Duodenal mucosa (tissue), 2 donors: Measurements from ENCODE around the gene OSBP2.

Source experiments
- H3K27ac ChIP-seq: one replicate; pipeline ENCODE4 v1.7.0; 2013; ENCODE audit warnings: low read depth, low read length
- H3K27me3 ChIP-seq, 2 donors: one replicate each; pipeline ENCODE4 v1.7.0; 2013; ENCODE audit warnings: low read length in 2 of 2, control low read depth in 1 of 2; ENCODE audit not compliant: insufficient read depth in 2 of 2, control insufficient read depth in 1 of 2
- H3K36me3 ChIP-seq, 2 donors: one replicate each; pipeline ENCODE4 v1.7.0; 2013; ENCODE audit warnings: low read length in 2 of 2, control low read depth in 1 of 2; ENCODE audit not compliant: insufficient read depth in 2 of 2, control insufficient read depth in 1 of 2
- H3K4me1 ChIP-seq, 2 donors: one replicate each; pipeline ENCODE4 v1.7.0; 2013; ENCODE audit warnings: low read length in 2 of 2, control low read depth in 1 of 2; ENCODE audit not compliant: insufficient read depth in 2 of 2, control insufficient read depth in 1 of 2
- H3K4me3 ChIP-seq, 2 donors: one replicate each; pipeline ENCODE4 v1.7.0; 2013; ENCODE audit warnings: low read length in 2 of 2, low read depth in 1 of 2
- H3K9ac ChIP-seq, 2 donors: one replicate each; pipeline ENCODE4 v1.7.0; 2013; ENCODE audit warnings: low read length in 2 of 2, low read depth in 1 of 2
- H3K9me3 ChIP-seq, 2 donors: one replicate each; pipeline ENCODE4 v1.7.0; 2013; ENCODE audit warnings: low read length in 2 of 2, control low read depth in 1 of 2; ENCODE audit not compliant: control insufficient read depth in 1 of 2

Gene OSBP2

GRCh38 chr22:30664798-30665197 is 29.9 kb upstream of the OSBP2 start:
- H3K27ac ChIP-seq = no peak overlapping the region
- H3K4me1 ChIP-seq = peaks cover 23 to 26% of the 10 kb centered on the region in 2 donors
- H3K9me3 ChIP-seq = no peaks in the 10 kb centered on the region
- no peak overlapping the region for H3K9ac ChIP-seq
- H3K27me3 ChIP-seq = no peaks in the 10 kb centered on the region
- peaks cover 11 to 25% of the 10 kb centered on the region in 2 donors for H3K36me3 ChIP-seq
- no peak overlapping the region for H3K4me3 ChIP-seq

GRCh38 chr22:30665266-30665665 is 29.4 kb upstream of the OSBP2 start:
- peaks cover 23 to 26% of the 10 kb centered on the region in 2 donors for H3K4me1 ChIP-seq
- no peak overlapping the region for H3K27ac ChIP-seq
- H3K27me3 ChIP-seq = no peaks in the 10 kb centered on the region
- peak overlapping the region in 1 of 2 donors; percentile 32 for H3K4me3 ChIP-seq
- peak overlapping the region in 1 of 2 donors; percentile 3 for H3K9ac ChIP-seq
- peaks cover 11 to 21% of the 10 kb centered on the region in 2 donors for H3K36me3 ChIP-seq
- H3K9me3 ChIP-seq = no peaks in the 10 kb centered on the region

DNA sequence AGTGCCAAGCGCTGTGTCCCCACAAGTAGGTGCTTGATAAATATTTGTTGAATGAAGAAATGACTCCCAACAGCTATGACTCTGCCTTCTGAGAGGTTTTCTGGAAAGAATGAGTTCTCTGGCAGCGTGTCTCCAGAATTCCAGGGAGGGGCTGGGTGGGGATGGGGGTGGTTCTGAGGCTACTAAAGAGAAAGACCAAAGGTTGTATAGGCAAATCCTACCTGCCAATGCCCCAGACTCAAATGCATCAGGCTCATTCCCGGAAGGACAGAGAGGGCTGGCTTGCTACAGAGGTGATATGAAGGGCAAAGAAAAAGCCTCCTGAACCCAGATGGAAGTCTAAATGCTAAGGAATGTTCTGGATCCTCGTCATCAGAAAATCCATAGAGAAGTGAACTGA is 28.9 kb upstream of the OSBP2 start:
- Histone ChIP-seq H3K36me3 (peaks cover 11 to 21% of the 10 kb centered on the region in 2 donors), H3K9ac (peak overlapping the region in 1 of 2 donors; percentile 35), H3K4me1 (peaks cover 23 to 26% of the 10 kb centered on the region in 2 donors), H3K4me3 (peak overlapping the region in 1 of 2 donors; percentile 41), H3K27ac (no peak overlapping the region), H3K9me3 (no peaks in the 10 kb centered on the region), H3K27me3 (no peaks in the 10 kb centered on the region)

DNA sequence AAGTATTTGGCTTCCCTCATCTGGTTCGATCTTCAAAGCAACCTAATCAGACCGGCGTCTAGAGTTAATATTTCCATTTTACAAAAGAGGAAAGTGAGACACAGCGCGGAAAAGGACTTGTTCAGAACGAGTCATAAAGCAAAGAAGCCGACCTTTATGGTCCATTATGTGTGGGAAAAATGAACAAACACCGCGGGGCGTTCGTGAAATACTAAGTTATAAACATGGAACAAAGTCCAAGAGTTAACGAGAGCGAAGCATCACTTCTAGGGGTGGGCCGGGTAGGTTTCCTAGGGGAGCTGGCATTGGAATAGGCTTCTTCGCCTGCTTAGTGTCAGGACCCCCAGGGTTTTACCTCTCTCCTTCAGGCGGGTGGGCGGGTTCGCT is 27.6 kb upstream of the OSBP2 start:
- Histone ChIP-seq H3K27me3 (no peaks in the 10 kb centered on the region), H3K9ac (peak overlapping the region; percentile 34 to 87), H3K4me3 (peak overlapping the region; percentile 90 to 93), H3K27ac (peak overlapping the region; percentile 85), H3K36me3 (peaks cover 7 to 16% of the 10 kb centered on the region in 2 donors), H3K4me1 (peaks cover 23 to 26% of the 10 kb centered on the region in 2 donors), H3K9me3 (no peaks in the 10 kb centered on the region)

- H3K36me3 ChIP-seq = peaks cover 5 to 11% of the 10 kb centered on the region in 2 donors
- H3K4me1 ChIP-seq = peaks cover 23 to 26% of the 10 kb centered on the region in 2 donors
- H3K27me3 ChIP-seq = no peaks in the 10 kb centered on the region
- H3K9me3 ChIP-seq = no peaks in the 10 kb centered on the region
- peak within 1 kb of the TSS; percentile 85 for H3K27ac ChIP-seq
- peak within 1 kb of the TSS; percentile 82 to 87 for H3K9ac ChIP-seq
- H3K4me3 ChIP-seq = peak within 1 kb of the TSS; percentile 90 to 93
Observed at GRCh38 chr22:30667494-30668385, 26.9 kb upstream of the OSBP2 start, which contains the start of gene DUSP18. DUSP18 (minus strand) TSS chr22:30667875; CDS start chr22:30664003, 3,872 bp downstream.

GRCh38 chr22:30668386-30668710 is 26.3 kb upstream of the OSBP2 start:
- peaks cover 23 to 26% of the 10 kb centered on the region in 2 donors for H3K4me1 ChIP-seq
- H3K9me3 ChIP-seq = no peaks in the 10 kb centered on the region
- peaks cover 3 to 5% of the 10 kb centered on the region in 2 donors for H3K36me3 ChIP-seq
- H3K27ac ChIP-seq = no peak overlapping the region
- H3K27me3 ChIP-seq = no peaks in the 10 kb centered on the region
- H3K4me3 ChIP-seq = peak overlapping the region; percentile 90 to 93
- peak overlapping the region; percentile 82 to 87 for H3K9ac ChIP-seq

DNA sequence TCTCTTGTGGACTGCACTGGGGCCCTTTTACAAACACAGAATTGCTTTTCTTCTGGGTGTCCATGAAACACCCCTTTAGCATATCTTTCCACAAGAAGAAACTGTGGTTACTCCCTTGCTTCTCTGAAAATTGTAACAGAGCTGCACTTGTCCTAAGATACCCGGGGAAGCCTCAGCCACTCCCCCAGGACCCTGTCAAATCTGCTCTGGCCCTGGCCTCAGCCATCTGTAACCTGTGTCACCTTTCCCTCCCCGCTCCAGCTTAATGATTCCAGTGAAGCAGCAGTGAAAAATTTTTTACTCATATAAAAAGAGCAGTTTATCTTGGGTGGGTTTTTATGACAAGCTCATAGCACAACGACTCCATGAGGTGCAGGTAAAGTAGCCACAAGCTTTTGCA is 23.6 kb upstream of the OSBP2 start:
- Histone ChIP-seq H3K9me3 (no peaks in the 10 kb centered on the region), H3K27me3 (no peaks in the 10 kb centered on the region), H3K4me3 (no peak overlapping the region), H3K9ac (no peak overlapping the region), H3K27ac (no peak overlapping the region), H3K4me1 (peaks cover 13 to 16% of the 10 kb centered on the region in 2 donors), H3K36me3 (no peaks in the 10 kb centered on the region)

DNA sequence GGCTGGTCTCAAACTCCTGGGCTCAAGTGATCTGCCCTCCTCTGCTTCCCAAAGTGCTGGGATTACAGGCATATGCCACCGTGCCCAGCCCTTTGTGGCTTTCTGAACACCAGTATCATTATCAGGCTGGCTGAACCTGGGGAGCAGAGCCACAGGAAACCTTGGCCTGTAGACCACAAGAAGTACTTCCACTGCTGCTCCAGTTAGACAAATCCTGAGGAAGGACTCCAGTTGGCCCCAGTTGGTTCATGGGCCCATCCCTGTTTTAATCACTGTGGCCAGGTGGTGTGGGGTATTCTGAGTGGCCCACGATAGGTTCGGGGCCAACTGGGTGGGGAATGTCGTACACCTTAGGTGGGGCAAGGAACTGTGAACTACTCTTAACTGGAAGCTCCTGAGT is 21.5 kb upstream of the OSBP2 start:
- Histone ChIP-seq H3K9me3 (no peaks in the 10 kb centered on the region), H3K4me1 (peaks cover 5% of the 10 kb centered on the region in 2 donors), H3K36me3 (no peaks in the 10 kb centered on the region), H3K27ac (no peak overlapping the region), H3K27me3 (no peaks in the 10 kb centered on the region), H3K4me3 (no peak overlapping the region), H3K9ac (no peak overlapping the region)

DNA sequence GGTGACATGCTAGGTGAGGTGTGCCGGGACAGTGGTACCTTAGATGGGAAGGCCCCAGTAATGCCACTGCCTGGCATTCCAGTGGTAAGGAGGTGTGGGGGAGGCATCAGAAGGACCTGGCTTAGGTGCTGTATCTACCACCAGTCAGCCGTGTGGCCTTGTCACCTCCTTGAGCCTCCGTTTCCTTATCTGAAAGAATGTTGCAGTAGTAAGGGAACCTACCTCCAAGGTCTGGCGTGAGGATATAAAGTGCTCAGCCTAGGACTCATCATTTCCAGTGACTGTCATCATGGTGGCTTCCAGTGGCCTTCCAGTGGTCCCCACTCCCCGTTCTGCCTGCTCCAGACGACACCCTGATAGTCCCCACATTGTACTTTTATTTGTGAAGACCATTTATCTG is 20.2 kb upstream of the OSBP2 start:
- Histone ChIP-seq H3K4me1 (no peaks in the 10 kb centered on the region), H3K4me3 (no peak overlapping the region), H3K9me3 (no peaks in the 10 kb centered on the region), H3K36me3 (no peaks in the 10 kb centered on the region), H3K9ac (no peak overlapping the region), H3K27me3 (no peaks in the 10 kb centered on the region), H3K27ac (no peak overlapping the region)

DNA sequence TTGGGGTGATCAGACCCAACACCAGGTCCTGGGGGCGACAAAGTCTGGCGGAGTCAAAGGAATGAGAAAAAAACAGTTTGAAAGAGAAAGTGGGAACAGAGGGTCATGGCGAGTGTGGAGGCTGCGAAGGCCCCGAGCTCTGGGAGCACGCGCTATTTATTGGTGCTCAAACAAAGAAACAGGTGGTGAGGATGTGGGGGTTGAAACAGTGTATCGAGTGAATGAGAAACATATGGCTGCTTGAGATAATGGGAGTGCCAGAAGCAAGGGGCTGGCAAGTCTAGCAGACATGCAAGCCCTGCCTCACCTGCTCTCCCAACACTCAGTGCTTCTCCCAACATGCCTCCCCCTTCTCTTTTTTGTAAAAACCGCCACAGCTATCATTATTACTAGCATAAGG is 19.2 kb upstream of the OSBP2 start:
- Histone ChIP-seq H3K9ac (no peak overlapping the region), H3K36me3 (no peaks in the 10 kb centered on the region), H3K27me3 (no peaks in the 10 kb centered on the region), H3K27ac (no peak overlapping the region), H3K4me3 (no peak overlapping the region), H3K9me3 (no peaks in the 10 kb centered on the region), H3K4me1 (no peaks in the 10 kb centered on the region)
